GM12878 (cell line): ENCODE measurements around the gene SBK2.

Source experiments
- CTCF ChIP-seq, 3 experiments: IDR thresholded peaks in 2 of 3; conservative IDR thresholded peaks in 1 of 3; 2 replicates each; pipeline ENCODE4 v1.5.1; 2011; ENCODE audit warnings: low read depth in 3 of 3, low read length in 3 of 3, mild to moderate bottlenecking in 3 of 3, control low read depth in 2 of 3, moderate library complexity in 2 of 3, inconsistent platforms in 1 of 3, mixed read lengths in 1 of 3; ENCODE audit not compliant: control insufficient read depth in 2 of 3, insufficient read depth in 1 of 3; ENCODE audit errors: extremely low read depth in 1 of 3
- DPF2 ChIP-seq: fragments of 450-650 bp; IDR thresholded peaks from 2 replicates; pipeline ENCODE4 v1.6.1; 2017; ENCODE audit warnings: mild to moderate bottlenecking
- EZH2 ChIP-seq: IDR thresholded peaks from 2 replicates; pipeline ENCODE4 v1.6.1; 2012; ENCODE audit warnings: low read depth, mild to moderate bottlenecking, control low read depth, inconsistent platforms, low read length, borderline replicate concordance; ENCODE audit not compliant: control insufficient read depth
- HDAC2 ChIP-seq: fragments of 200-600 bp; sonication (generic); IDR thresholded peaks from 2 replicates; pipeline ENCODE4 v1.6.1; 2017
- KAT2A ChIP-seq: conservative IDR thresholded peaks from 2 replicates; pipeline ENCODE4 v1.6.1; 2011; ENCODE audit warnings: low read depth, low read length; ENCODE audit not compliant: control insufficient read depth
- REST ChIP-seq: IDR thresholded peaks from 2 replicates; pipeline ENCODE4 v1.6.1; 2012; ENCODE audit warnings: mild to moderate bottlenecking, low read depth, low read length
- SIN3A ChIP-seq: IDR thresholded peaks from 2 replicates; pipeline ENCODE4 v1.6.1; 2012; ENCODE audit warnings: low read depth, low read length, improper control_type of control experiment
- SMAD1 ChIP-seq: fragments of 450-650 bp; IDR thresholded peaks from 2 replicates; pipeline ENCODE4 v1.6.1; 2018; ENCODE audit warnings: mild to moderate bottlenecking, low read depth; ENCODE audit not compliant: partially characterized antibody
- SPI1 ChIP-seq: IDR thresholded peaks from 2 replicates; pipeline ENCODE4 v1.6.1; 2011; ENCODE audit warnings: low read depth, mild to moderate bottlenecking, low read length, moderate library complexity, borderline replicate concordance; ENCODE audit not compliant: insufficient read depth
- SRF ChIP-seq, 2 experiments: IDR thresholded peaks; 2 replicates each; pipeline ENCODE4 v1.6.1; 2011; ENCODE audit warnings: low read depth in 2 of 2, low read length in 2 of 2, mild to moderate bottlenecking in 1 of 2, moderate library complexity in 1 of 2
- TAF1 ChIP-seq: IDR thresholded peaks from 2 replicates; pipeline ENCODE4 v1.6.1; 2011; ENCODE audit warnings: mild to moderate bottlenecking, low read depth, low read length, borderline replicate concordance
- ZNF622 ChIP-seq: fragments of 450-650 bp; IDR thresholded peaks from 2 replicates; pipeline ENCODE4 v1.6.1; 2017; ENCODE audit warnings: mild to moderate bottlenecking, inconsistent platforms

- TF ChIP-seq SIN3A = no peak
- TF ChIP-seq EZH2 = no peak
- TF ChIP-seq REST = no peak
- no peak for TF ChIP-seq SMAD1
- no peak for TF ChIP-seq CTCF (IDR thresholded peaks at IDR 0.05 in 2 of 3, conservative IDR thresholded peaks at IDR 0.05 in 1 of 3; ENCODE audit: control insufficient read depth in 2 of 3, extremely low read depth in 1 of 3, insufficient read depth in 1 of 3, low read depth in 3 of 3, low read length in 3 of 3)
- no peak for TF ChIP-seq SPI1
- TF ChIP-seq TAF1 = no peak
- no peak for TF ChIP-seq HDAC2
- TF ChIP-seq ZNF622 = no peak
- no peak for TF ChIP-seq SRF (IDR thresholded peaks at IDR 0.05; ENCODE audit: low read depth in 2 of 2, low read length in 2 of 2)
- no peak for TF ChIP-seq KAT2A
- no peak for TF ChIP-seq DPF2
Measured at GRCh38 chr19:55563261-55563690, 26.3 kb upstream of the SBK2 start.
